ENCODE measurements around the gene CTBP2.

CTBP2 gene

GRCh38 chr10:125132344-125132743 is 28.0 kb downstream of the CTBP2 start:
- DNase-seq (ENCODE audit: low read depth): no peak
- H3K4me3 ChIP-seq (ENCODE audit: low read depth, low read length): no peak overlapping the region
- TF ChIP-seq, protein P1, sequence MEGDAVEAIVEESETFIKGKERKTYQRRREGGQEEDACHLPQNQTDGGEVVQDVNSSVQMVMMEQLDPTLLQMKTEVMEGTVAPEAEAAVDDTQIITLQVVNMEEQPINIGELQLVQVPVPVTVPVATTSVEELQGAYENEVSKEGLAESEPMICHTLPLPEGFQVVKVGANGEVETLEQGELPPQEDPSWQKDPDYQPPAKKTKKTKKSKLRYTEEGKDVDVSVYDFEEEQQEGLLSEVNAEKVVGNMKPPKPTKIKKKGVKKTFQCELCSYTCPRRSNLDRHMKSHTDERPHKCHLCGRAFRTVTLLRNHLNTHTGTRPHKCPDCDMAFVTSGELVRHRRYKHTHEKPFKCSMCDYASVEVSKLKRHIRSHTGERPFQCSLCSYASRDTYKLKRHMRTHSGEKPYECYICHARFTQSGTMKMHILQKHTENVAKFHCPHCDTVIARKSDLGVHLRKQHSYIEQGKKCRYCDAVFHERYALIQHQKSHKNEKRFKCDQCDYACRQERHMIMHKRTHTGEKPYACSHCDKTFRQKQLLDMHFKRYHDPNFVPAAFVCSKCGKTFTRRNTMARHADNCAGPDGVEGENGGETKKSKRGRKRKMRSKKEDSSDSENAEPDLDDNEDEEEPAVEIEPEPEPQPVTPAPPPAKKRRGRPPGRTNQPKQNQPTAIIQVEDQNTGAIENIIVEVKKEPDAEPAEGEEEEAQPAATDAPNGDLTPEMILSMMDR (IDR thresholded peaks at IDR 0.05; ENCODE audit: low read depth, low read length, missing control alignments): no peak

- TF ChIP-seq, protein P1 (IDR thresholded peaks at IDR 0.05; ENCODE audit: low read depth, low read length, missing control alignments): no peak
- no peak overlapping the region for H3K4me3 ChIP-seq (ENCODE audit: low read depth, low read length)
Measured at GRCh38 chr10:125130916-125131315, 29.4 kb downstream of the CTBP2 start.

DNA sequence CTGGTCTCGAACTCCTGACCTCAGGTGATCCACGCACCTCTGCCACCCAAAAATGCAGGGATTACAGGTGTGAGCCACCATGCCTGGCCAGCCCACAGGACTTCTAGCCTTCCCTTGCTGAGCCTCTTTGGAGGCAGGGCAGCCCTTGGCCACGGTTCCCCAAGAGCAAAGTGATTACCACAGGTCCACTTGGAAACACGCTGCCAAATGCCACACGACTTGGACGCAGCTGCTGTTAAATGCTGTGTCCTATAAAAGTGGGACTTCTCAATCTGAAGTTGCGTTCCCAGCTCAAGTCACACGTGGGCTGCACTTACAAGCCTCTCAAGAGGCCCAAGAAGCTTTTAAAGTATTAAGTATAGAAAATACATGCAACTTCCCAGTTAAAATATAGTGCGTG is 30.1 kb downstream of the CTBP2 start:
- no peak overlapping the region for H3K4me3 ChIP-seq (ENCODE audit: low read depth, low read length)
- DNase-seq (ENCODE audit: low read depth): no peak
- TF ChIP-seq, protein P1 (IDR thresholded peaks at IDR 0.05; ENCODE audit: low read depth, low read length, missing control alignments): no peak

More at GRCh38 chr10:125130916-125131315, 29.4 kb downstream of the CTBP2 start:
- no peak for DNase-seq (ENCODE audit: low read depth)

GRCh38 chr10:125129076-125129458 is 31.3 kb downstream of the CTBP2 start:
- TF ChIP-seq, protein P1 (IDR thresholded peaks at IDR 0.05; ENCODE audit: low read depth, low read length, missing control alignments): no peak
- DNase-seq (ENCODE audit: low read depth): no peak
- no peak overlapping the region for H3K4me3 ChIP-seq (ENCODE audit: low read depth, low read length)

DNA sequence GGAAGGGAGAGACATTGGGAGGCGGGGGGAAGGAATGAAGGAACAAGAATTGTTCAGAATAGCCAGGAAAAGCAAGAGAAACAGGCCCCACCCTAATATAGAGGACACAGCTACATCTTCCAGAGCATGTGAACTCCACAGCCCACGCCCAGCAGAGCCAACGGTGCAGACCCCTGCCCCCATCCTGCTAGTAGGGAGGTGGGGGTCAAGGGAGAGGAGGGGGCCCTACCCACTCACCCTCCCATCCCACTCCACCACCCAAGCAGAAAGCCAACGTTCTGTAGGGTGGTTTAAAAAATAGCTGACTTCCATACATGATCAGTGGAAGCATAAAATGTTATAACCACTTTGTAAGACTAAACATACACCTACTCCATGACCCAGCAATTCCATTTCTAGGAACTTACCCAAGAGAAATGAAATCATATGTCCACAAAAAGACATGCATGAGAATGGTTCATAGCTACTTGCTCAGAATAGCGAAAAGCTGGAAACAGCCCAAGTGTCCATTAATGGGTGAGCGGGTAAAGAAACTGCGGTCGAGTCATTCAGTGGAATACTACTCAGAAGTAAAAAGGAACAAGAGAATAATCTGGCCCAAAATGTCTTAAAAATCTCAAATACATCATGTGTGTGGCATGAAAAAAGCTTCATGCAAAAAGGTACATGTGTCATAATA is 31.8 kb downstream of the CTBP2 start:
- TF ChIP-seq, protein P1 (IDR thresholded peaks at IDR 0.05; ENCODE audit: low read depth, low read length, missing control alignments): no peak
- no peak overlapping the region for H3K4me3 ChIP-seq (ENCODE audit: low read depth, low read length)
- DNase-seq (ENCODE audit: low read depth): no peak

- DNase-seq (ENCODE audit: low read depth): no peak
- H3K4me3 ChIP-seq (ENCODE audit: low read depth, low read length): no peak overlapping the region
- TF ChIP-seq, protein P1 (IDR thresholded peaks at IDR 0.05; ENCODE audit: low read depth, low read length, missing control alignments): no peak
Measured at GRCh38 chr10:125127986-125128385, 32.4 kb downstream of the CTBP2 start.

DNA sequence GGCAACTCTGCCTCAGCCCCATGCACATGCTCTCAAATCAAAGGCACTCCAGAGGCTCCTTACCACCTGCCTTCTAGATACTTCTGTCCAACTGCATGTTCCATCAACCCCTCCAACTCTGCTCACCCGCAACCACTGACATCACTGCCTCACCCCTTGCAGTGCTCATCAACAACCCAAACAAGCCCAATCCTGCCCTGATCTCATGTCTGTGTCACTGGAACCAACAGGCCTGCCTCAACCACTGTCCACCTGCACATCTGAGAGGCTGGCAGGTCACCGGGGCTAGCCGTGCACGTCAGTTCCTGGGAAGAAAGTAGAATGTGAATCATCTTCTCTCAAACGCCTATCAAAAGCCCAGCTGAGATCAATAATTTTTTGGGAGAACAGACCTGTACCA is 33.3 kb downstream of the CTBP2 start:
- TF ChIP-seq, protein P1 (IDR thresholded peaks at IDR 0.05; ENCODE audit: low read depth, low read length, missing control alignments): no peak
- no peak overlapping the region for H3K4me3 ChIP-seq (ENCODE audit: low read depth, low read length)
- no peak for DNase-seq (ENCODE audit: low read depth)

All from GM12864 (cell line).